HCT116 (cell line): ENCODE results near the gene PAAF1. TPM values are rescaled to one million over a fixed set of nuclear protein-coding genes. Genes with fewer than 3 reads are reported as not detected.

Experiments
- ATAC-seq: fragments of 200-7000 bp; cut with Tn5 transposase; 2 replicates; pipeline ENCODE4 v1.9.1; 2020; ENCODE audit warnings: mild to moderate bottlenecking, moderate library complexity
- BruUV-seq: library from RNA; stranded (reverse); fragments of 400-500 nt; replicated peaks from 2 replicates; lab custom pipeline; 2021; lab: Mats Ljungman, UMichigan
- CTCF ChIA-PET: fragments of 300-600 bp; sonication (Branson Sonifier 250); formaldehyde crosslinking; loops from one replicate; lab custom pipeline; 2021; ENCODE audit warnings: antibody characterized with exemption; lab: Charles Lee
- POLR2A ChIA-PET: fragments of 300-600, 350-600 bp; sonication (Branson Sonifier 250); formaldehyde crosslinking; loops from one replicate; lab custom pipeline; 2021; ENCODE audit warnings: antibody characterized with exemption; lab: Charles Lee
- RAD21 ChIA-PET, 2 experiments: fragments of 300-600 bp; sonication (Branson Sonifier 250); formaldehyde crosslinking; loops; one replicate each; lab custom pipeline; 2023; ENCODE audit warnings: low total read pairs in 2 of 2; ENCODE audit not compliant: uncharacterized antibody in 2 of 2, unreplicated experiment in 2 of 2, low non-redundant PET in 1 of 2; lab: Charles Lee
- DNase-seq: peaks from one replicate; pipeline ENCODE4 v3.0.0-alpha.2; 2010; ENCODE audit warnings: low read depth, low spot score
- H2AFZ ChIP-seq: fragments of 200-600 bp; shearing (Covaris generic), sonication (generic); 2 replicates; pipeline ENCODE4 v1.6.1; 2017; ENCODE audit warnings: low read depth, mixed run types, mixed read lengths, antibody characterized with exemption, low read length; ENCODE audit not compliant: poor library complexity, severe bottlenecking
- H3K27ac ChIP-seq: 2 replicates; pipeline ENCODE4 v1.5.1; 2012; ENCODE audit warnings: low read depth, low read length
- H3K27me3 ChIP-seq: fragments of 200-600 bp; sonication (generic); 2 replicates; pipeline ENCODE4 v1.6.1; 2016; ENCODE audit warnings: mixed run types, low read length, mixed read lengths; ENCODE audit not compliant: insufficient read depth
- H3K36me3 ChIP-seq, 2 experiments: fragments of 200-500 bp in 1 of 2; fragments of 200-600 bp in 1 of 2; sonication (Bioruptor generic) in 1 of 2; sonication (generic) in 1 of 2; 2 replicates each; pipeline versions ENCODE4 v1.5.1 to v1.6.1; 2014 to 2016; ENCODE audit warnings: low read length in 2 of 2, inconsistent platforms in 1 of 2, mixed read lengths in 1 of 2, mixed run types in 1 of 2; ENCODE audit not compliant: insufficient read depth in 2 of 2, control insufficient read depth in 1 of 2
- H3K4me1 ChIP-seq, 2 experiments: fragments of 200-600 bp in 1 of 2; sonication (generic) in 1 of 2; 2 replicates each; pipeline versions ENCODE4 v1.5.1 to v1.6.1; 2012 to 2017; ENCODE audit warnings: low read length in 2 of 2, inconsistent platforms in 1 of 2, mild to moderate bottlenecking in 1 of 2, mixed read lengths in 1 of 2, mixed run types in 1 of 2, moderate library complexity in 1 of 2; ENCODE audit not compliant: insufficient read depth in 2 of 2, control insufficient read depth in 1 of 2
- H3K4me2 ChIP-seq: fragments of 200-600 bp; sonication (generic); 2 replicates; pipeline ENCODE4 v1.6.1; 2017; ENCODE audit warnings: mixed run types, low read length, mixed read lengths
- H3K4me3 ChIP-seq, 2 experiments: fragments of 200-600 bp in 1 of 2; sonication (generic) in 1 of 2; replicated peaks in 1 of 2; 2 replicates each; pipeline ENCODE4 v1.5.1; 2011 to 2016; ENCODE audit warnings: low read length in 2 of 2, control low read depth in 1 of 2, low read depth in 1 of 2, mild to moderate bottlenecking in 1 of 2, mixed read lengths in 1 of 2, mixed run types in 1 of 2
- H3K79me2 ChIP-seq: fragments of 200-600 bp; sonication (generic); 2 replicates; pipeline ENCODE4 v1.6.1; 2017; ENCODE audit warnings: mild to moderate bottlenecking, mixed run types, low read length, moderate library complexity, mixed read lengths; ENCODE audit not compliant: insufficient read depth
- H3K9ac ChIP-seq: fragments of 200-600 bp; sonication (generic); 2 replicates; pipeline ENCODE4 v1.6.1; 2016; ENCODE audit warnings: low read length, mixed read lengths
- H3K9me2 ChIP-seq: fragments of 200-600 bp; sonication (generic), shearing (Covaris generic); 2 replicates; pipeline ENCODE4 v1.6.1; 2017; ENCODE audit warnings: mixed run types, mild to moderate bottlenecking, moderate library complexity; ENCODE audit not compliant: insufficient read depth
- H3K9me3 ChIP-seq, 2 experiments: fragments of 200-500 bp in 1 of 2; fragments of 200-600 bp in 1 of 2; sonication (Bioruptor generic) in 1 of 2; sonication (generic) in 1 of 2; 2 replicates each; pipeline ENCODE4 v1.6.1; 2014 to 2017; ENCODE audit warnings: low read length in 2 of 2, mixed read lengths in 2 of 2, inconsistent platforms in 1 of 2, low read depth in 1 of 2, mild to moderate bottlenecking in 1 of 2, mixed run types in 1 of 2, moderate library complexity in 1 of 2; ENCODE audit not compliant: control insufficient read depth in 1 of 2, insufficient read depth in 1 of 2
- H4K20me1 ChIP-seq: fragments of 200-600 bp; sonication (generic), shearing (Covaris generic); 2 replicates; pipeline ENCODE4 v1.6.1; 2017; ENCODE audit warnings: mixed run types, mild to moderate bottlenecking, moderate library complexity; ENCODE audit not compliant: insufficient read depth
- ATF3 ChIP-seq: IDR thresholded peaks from 2 replicates; pipeline ENCODE4 v1.6.1; 2012
- CBX3 ChIP-seq: IDR thresholded peaks from 2 replicates; pipeline ENCODE4 v1.6.1; 2012; ENCODE audit warnings: low read depth
- CEBPB ChIP-seq: IDR thresholded peaks from 2 replicates; pipeline ENCODE4 v1.6.1; 2012; ENCODE audit warnings: low read depth
- CTCF ChIP-seq, 3 experiments: fragments of 200-600 bp in 1 of 3; sonication (generic) in 1 of 3; IDR thresholded peaks in 2 of 3; conservative IDR thresholded peaks in 1 of 3; 2 replicates each; pipeline ENCODE4 v1.5.1; 2012 to 2017; ENCODE audit warnings: low read depth in 2 of 3, low read length in 2 of 3, antibody characterized with exemption in 1 of 3, borderline replicate concordance in 1 of 3, control low read depth in 1 of 3, mild to moderate bottlenecking in 1 of 3, mixed read lengths in 1 of 3, mixed run types in 1 of 3, moderate library complexity in 1 of 3; ENCODE audit not compliant: insufficient read depth in 1 of 3
- EGR1 ChIP-seq: IDR thresholded peaks from 2 replicates; pipeline ENCODE4 v1.6.1; 2012; ENCODE audit warnings: low read depth
- ELF1 ChIP-seq: IDR thresholded peaks from 2 replicates; pipeline ENCODE4 v1.6.1; 2012; ENCODE audit warnings: low read depth, borderline replicate concordance
- EZH2 ChIP-seq: fragments of 200-600 bp; sonication (generic); IDR thresholded peaks from 2 replicates; pipeline ENCODE4 v1.6.1; 2017; ENCODE audit warnings: antibody characterized with exemption, mixed run types
- EZH2phosphoT487 ChIP-seq: fragments of 200-600 bp; IDR thresholded peaks from 2 replicates; pipeline ENCODE4 v1.6.1; 2018; ENCODE audit warnings: antibody characterized with exemption, borderline replicate concordance
- FOSL1 ChIP-seq: IDR thresholded peaks from 2 replicates; pipeline ENCODE4 v1.6.1; 2012; ENCODE audit warnings: low read depth
- POLR2AphosphoS5 ChIP-seq: IDR thresholded peaks from 2 replicates; pipeline ENCODE4 v1.6.1; 2011; ENCODE audit warnings: mild to moderate bottlenecking, low read depth, low read length, moderate library complexity
- RAD21 ChIP-seq: IDR thresholded peaks from 2 replicates; pipeline ENCODE4 v1.6.1; 2012; ENCODE audit warnings: low read depth, mild to moderate bottlenecking
- REST ChIP-seq: IDR thresholded peaks from 2 replicates; pipeline ENCODE4 v1.6.1; 2012; ENCODE audit warnings: low read depth
- SIN3A ChIP-seq: IDR thresholded peaks from 2 replicates; pipeline ENCODE4 v1.6.1; 2012; ENCODE audit warnings: low read depth
- SP1 ChIP-seq: IDR thresholded peaks from 2 replicates; pipeline ENCODE4 v1.6.1; 2012; ENCODE audit warnings: low read depth
- SRF ChIP-seq: IDR thresholded peaks from 2 replicates; pipeline ENCODE4 v1.6.1; 2012; ENCODE audit warnings: low read depth
- YY1 ChIP-seq: IDR thresholded peaks from 2 replicates; pipeline ENCODE4 v1.6.1; 2011; ENCODE audit warnings: low read length, low read depth, moderate library complexity, mild to moderate bottlenecking; ENCODE audit not compliant: insufficient replicate concordance; ENCODE audit errors: extremely low read depth
- ZFX ChIP-seq: fragments of 450-650 bp; IDR thresholded peaks from 2 replicates; pipeline ENCODE4 v1.6.1; 2017
- intact Hi-C: fragments of 100-400 bp; cut with micrococcal nuclease; formaldehyde crosslinking; loops from 2 replicates; pipeline ENCODE4 v1.10.0; 2022
- total RNA-seq: library from RNA; stranded (reverse); gene quantifications from one replicate; pipeline ENCODE4 v1.2.1, GENCODE V29; 2021; ENCODE audit not compliant: unreplicated experiment

The PAAF1 gene
- total RNA-seq, 1 experiment from 2014 or later = 15.5 TPM

GRCh38 chr11:73852049-73852448 lies 24.8 kb upstream of the PAAF1 start:
- DNase-seq (no peak), ATAC-seq (no peak)
- no peak overlapping the region for H3K4me2 ChIP-seq
- TF ChIP-seq FOSL1 (no peak), CEBPB (no peak), YY1 (no peak), SRF (no peak), EGR1 (no peak), CBX3 (no peak), SP1 (no peak), EZH2phosphoT487 (no peak), POLR2AphosphoS5 (no peak), SIN3A (no peak), ELF1 (no peak), CTCF (IDR thresholded peaks at IDR 0.05 in 2 of 3, conservative IDR thresholded peaks at IDR 0.05 in 1 of 3; ENCODE audit: borderline replicate concordance in 1 of 3, insufficient read depth in 1 of 3, low read depth in 2 of 3, low read length in 2 of 3) (no peak), ATF3 (no peak), EZH2 (no peak), RAD21 (no peak), REST (no peak), ZFX (no peak)
- H3K9me2 ChIP-seq = no peaks in the 10 kb centered on the region
- H3K9me3 ChIP-seq = no peaks in the 10 kb centered on the region
- H4K20me1 ChIP-seq = no peaks in the 10 kb centered on the region
- POLR2A ChIA-PET = interaction anchor here (0.6 kb wide), 1 partner anchor 892 kb away, joined by 3 read pairs; no protein-coding TSS in a partner anchor
- CTCF ChIA-PET = no interaction called here
- no peak overlapping the region for H3K9ac ChIP-seq
- H3K27me3 ChIP-seq = no peaks in the 10 kb centered on the region
- intact Hi-C loops = no loop called here
- H2AFZ ChIP-seq = no peak overlapping the region
- H3K27ac ChIP-seq = no peak overlapping the region
- H3K36me3 ChIP-seq = no peaks in the 10 kb centered on the region
- peaks cover 0 to 4% of the 10 kb centered on the region in 2 experiments; a peak in 1 of 4 replicates for H3K4me1 ChIP-seq
- H3K79me2 ChIP-seq = no peaks in the 10 kb centered on the region
- RAD21 ChIA-PET = no interaction called here
- BruUV-seq = no TSS peak
- H3K4me3 ChIP-seq = no peak overlapping the region
